ENCODE results near the gene SMYD3. TPM values are rescaled to one million over a fixed set of nuclear protein-coding genes. Genes with fewer than 3 reads are reported as not detected.

SMYD3 gene
- total RNA-seq, 1 donor from 2014 or later, result 0.32 TPM

- no peaks in the 10 kb centered on the region for H3K36me3 ChIP-seq
- no peak for DNase-seq (ENCODE audit: low spot score in 2 of 2)
- H3K9me3 ChIP-seq, result no peaks in the 10 kb centered on the region
- TF ChIP-seq, protein P1, sequence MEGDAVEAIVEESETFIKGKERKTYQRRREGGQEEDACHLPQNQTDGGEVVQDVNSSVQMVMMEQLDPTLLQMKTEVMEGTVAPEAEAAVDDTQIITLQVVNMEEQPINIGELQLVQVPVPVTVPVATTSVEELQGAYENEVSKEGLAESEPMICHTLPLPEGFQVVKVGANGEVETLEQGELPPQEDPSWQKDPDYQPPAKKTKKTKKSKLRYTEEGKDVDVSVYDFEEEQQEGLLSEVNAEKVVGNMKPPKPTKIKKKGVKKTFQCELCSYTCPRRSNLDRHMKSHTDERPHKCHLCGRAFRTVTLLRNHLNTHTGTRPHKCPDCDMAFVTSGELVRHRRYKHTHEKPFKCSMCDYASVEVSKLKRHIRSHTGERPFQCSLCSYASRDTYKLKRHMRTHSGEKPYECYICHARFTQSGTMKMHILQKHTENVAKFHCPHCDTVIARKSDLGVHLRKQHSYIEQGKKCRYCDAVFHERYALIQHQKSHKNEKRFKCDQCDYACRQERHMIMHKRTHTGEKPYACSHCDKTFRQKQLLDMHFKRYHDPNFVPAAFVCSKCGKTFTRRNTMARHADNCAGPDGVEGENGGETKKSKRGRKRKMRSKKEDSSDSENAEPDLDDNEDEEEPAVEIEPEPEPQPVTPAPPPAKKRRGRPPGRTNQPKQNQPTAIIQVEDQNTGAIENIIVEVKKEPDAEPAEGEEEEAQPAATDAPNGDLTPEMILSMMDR (IDR thresholded peaks at IDR 0.05), result no peak
- no peak overlapping the region for H3K27ac ChIP-seq
- intact Hi-C loops (cut with DNase I), result no loop called here
- no peaks in the 10 kb centered on the region for H3K4me1 ChIP-seq
- no peaks in the 10 kb centered on the region for H3K27me3 ChIP-seq
- no peak overlapping the region for H3K4me3 ChIP-seq
Observed at GRCh38 chr1:245988393-245989078, 518.5 kb downstream of the SMYD3 start.

DNA sequence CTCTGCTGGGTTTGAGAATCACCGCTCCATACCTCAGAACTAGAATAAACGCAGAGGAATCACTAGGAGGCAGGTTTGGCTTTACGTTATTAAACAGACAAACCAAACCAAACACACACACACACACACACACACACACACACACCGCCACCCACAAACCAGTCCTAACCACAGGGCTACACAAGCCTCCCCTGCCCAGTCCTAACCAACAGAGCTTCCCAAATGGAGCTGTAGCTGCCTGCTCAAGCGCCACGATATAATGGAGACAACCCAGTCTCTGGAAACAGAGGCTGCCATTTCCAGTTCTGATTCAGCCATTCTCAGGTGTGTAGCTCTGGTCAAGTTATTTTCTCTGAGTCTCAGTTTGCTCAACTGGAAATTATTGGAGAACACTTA is 519.1 kb downstream of the SMYD3 start:
- DNase-seq (ENCODE audit: low spot score in 2 of 2), result no peak
- H3K4me3 ChIP-seq, result no peak overlapping the region
- H3K27me3 ChIP-seq, result no peaks in the 10 kb centered on the region
- TF ChIP-seq, protein P1 (IDR thresholded peaks at IDR 0.05), result no peak
- intact Hi-C loops (cut with DNase I), result no loop called here
- no peaks in the 10 kb centered on the region for H3K9me3 ChIP-seq
- no peaks in the 10 kb centered on the region for H3K4me1 ChIP-seq
- H3K27ac ChIP-seq, result no peak overlapping the region
- H3K36me3 ChIP-seq, result no peaks in the 10 kb centered on the region

GRCh38 chr1:245987577-245987976 is 519.5 kb downstream of the SMYD3 start:
- H3K27me3 ChIP-seq, result no peaks in the 10 kb centered on the region
- H3K4me1 ChIP-seq, result no peaks in the 10 kb centered on the region
- H3K36me3 ChIP-seq, result no peaks in the 10 kb centered on the region
- H3K4me3 ChIP-seq, result no peak overlapping the region
- no peaks in the 10 kb centered on the region for H3K9me3 ChIP-seq
- DNase-seq (ENCODE audit: low spot score in 2 of 2), result no peak
- TF ChIP-seq, protein P1 (IDR thresholded peaks at IDR 0.05), result no peak
- H3K27ac ChIP-seq, result no peak overlapping the region
- intact Hi-C loops (cut with DNase I), result no loop called here

DNA sequence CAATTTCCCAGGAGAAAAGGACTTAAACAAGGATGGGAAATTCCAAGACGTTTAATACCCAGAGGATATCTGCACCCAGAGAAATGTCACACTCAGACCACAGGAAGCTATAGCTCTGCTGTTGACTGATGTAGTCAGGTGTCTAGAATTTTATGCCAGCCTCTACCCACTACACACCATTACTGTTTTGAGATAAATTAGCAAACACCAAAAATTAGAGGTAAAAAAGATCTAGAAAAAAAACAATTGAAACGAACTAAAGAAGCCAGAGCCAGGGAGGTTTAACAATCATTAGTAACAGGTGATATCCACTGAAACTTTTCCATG is 519.9 kb downstream of the SMYD3 start:
- Histone ChIP-seq H3K27me3 (no peaks in the 10 kb centered on the region), H3K4me1 (no peaks in the 10 kb centered on the region), H3K36me3 (no peaks in the 10 kb centered on the region), H3K9me3 (no peaks in the 10 kb centered on the region), H3K4me3 (no peak overlapping the region), H3K27ac (no peak overlapping the region)
- TF ChIP-seq, protein P1 (IDR thresholded peaks at IDR 0.05), result no peak
- no peak for DNase-seq (ENCODE audit: low spot score in 2 of 2)
- intact Hi-C loops (cut with DNase I), result no loop called here

DNA sequence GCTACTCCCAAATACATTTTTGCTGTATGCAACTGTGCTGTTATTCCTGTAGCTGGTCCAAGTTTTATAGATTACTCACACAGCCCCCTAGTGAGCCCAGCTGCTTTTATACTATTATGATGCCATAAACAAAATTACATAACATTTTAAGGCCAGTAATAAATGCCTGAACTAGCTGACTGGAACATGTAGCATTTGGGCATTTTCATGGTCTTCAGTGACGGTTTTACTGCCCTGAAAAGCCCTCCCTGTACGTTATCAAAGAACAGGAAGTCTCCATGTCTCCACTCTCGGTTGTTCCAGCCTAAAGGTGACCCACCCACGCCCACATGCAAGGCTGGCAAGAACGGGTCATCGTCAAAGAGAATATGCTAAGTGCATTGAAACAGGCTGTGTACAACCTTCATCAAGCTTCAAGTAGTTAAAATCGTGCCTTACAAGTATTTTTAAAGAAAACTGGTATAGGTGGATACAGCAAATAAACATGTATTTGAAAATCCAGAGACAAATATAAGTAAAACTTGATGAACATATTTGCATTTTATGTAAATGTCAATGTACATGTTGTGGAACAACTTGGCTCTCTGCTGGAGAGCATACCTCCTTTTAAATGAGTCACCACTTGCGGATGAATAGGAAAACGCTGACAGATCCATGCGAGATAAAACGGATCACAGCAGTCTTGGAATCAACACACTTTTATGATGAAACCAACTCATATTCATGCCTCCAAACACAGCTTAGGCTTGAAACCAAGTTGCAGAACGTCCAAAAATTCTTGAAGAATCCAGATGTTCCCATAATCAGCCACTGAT is 520.5 kb downstream of the SMYD3 start:
- TF ChIP-seq, protein P1 (IDR thresholded peaks at IDR 0.05), result no peak
- no peak for DNase-seq (ENCODE audit: low spot score in 2 of 2)
- Histone ChIP-seq H3K36me3 (no peaks in the 10 kb centered on the region), H3K27me3 (no peaks in the 10 kb centered on the region), H3K4me1 (no peaks in the 10 kb centered on the region), H3K9me3 (no peaks in the 10 kb centered on the region), H3K4me3 (no peak overlapping the region), H3K27ac (no peak overlapping the region)
- intact Hi-C loops (cut with DNase I), result no loop called here
